ENCODE data around the gene CYP19A1.

CYP19A1 gene

GRCh38 chr15:51325167-51325566, 13.2 kb downstream of the CYP19A1 start:
- DNase-seq (ENCODE audit: low read depth in 2 of 2): no peak

- DNase-seq (ENCODE audit: low read depth in 2 of 2): no peak
These were observed 14.6 kb downstream of the CYP19A1 start for GRCh38 chr15:51323749-51324148.

- no peak for DNase-seq (ENCODE audit: low read depth in 2 of 2)
These were observed 15.6 kb downstream of the CYP19A1 start for GRCh38 chr15:51322621-51323296.

- DNase-seq (ENCODE audit: low read depth in 2 of 2): no peak
These were observed 17.1 kb downstream of the CYP19A1 start for GRCh38 chr15:51321316-51321715.

GRCh38 chr15:51320843-51321242, 17.6 kb downstream of the CYP19A1 start:
- DNase-seq (ENCODE audit: low read depth in 2 of 2): no peak

GRCh38 chr15:51319539-51319938, 18.9 kb downstream of the CYP19A1 start:
- DNase-seq (ENCODE audit: low read depth in 2 of 2): no peak

GRCh38 chr15:51318382-51319150, 19.8 kb downstream of the CYP19A1 start:
- DNase-seq (ENCODE audit: low read depth in 2 of 2): no peak

GRCh38 chr15:51316636-51317035, 21.8 kb downstream of the CYP19A1 start:
- no peak for DNase-seq (ENCODE audit: low read depth in 2 of 2)

- no peak for DNase-seq (ENCODE audit: low read depth in 2 of 2)
These were observed 22.7 kb downstream of the CYP19A1 start for GRCh38 chr15:51315726-51316125.

GRCh38 chr15:51314391-51315337, 23.7 kb downstream of the CYP19A1 start:
- no peak for DNase-seq (ENCODE audit: low read depth in 2 of 2)

- DNase-seq (ENCODE audit: low read depth in 2 of 2): no peak
These were observed 24.6 kb downstream of the CYP19A1 start for GRCh38 chr15:51313644-51314280.

GRCh38 chr15:51313074-51313393, 25.4 kb downstream of the CYP19A1 start:
- no peak for DNase-seq (ENCODE audit: low read depth in 2 of 2)

GRCh38 chr15:51312166-51313073, 26.0 kb downstream of the CYP19A1 start:
- no peak for DNase-seq (ENCODE audit: low read depth in 2 of 2)

GRCh38 chr15:51311510-51311909, 26.9 kb downstream of the CYP19A1 start:
- DNase-seq (ENCODE audit: low read depth in 2 of 2): no peak

GRCh38 chr15:51310064-51310463, 28.3 kb downstream of the CYP19A1 start:
- no peak for DNase-seq (ENCODE audit: low read depth in 2 of 2)

GRCh38 chr15:51307811-51308210, 30.6 kb downstream of the CYP19A1 start:
- DNase-seq (ENCODE audit: low read depth in 2 of 2): no peak

GRCh38 chr15:51307325-51307724, 31.1 kb downstream of the CYP19A1 start:
- DNase-seq (ENCODE audit: low read depth in 2 of 2): no peak

- no peak for DNase-seq (ENCODE audit: low read depth in 2 of 2)
These were observed 34.9 kb downstream of the CYP19A1 start for GRCh38 chr15:51303462-51303980.

GRCh38 chr15:51302480-51302879, 35.9 kb downstream of the CYP19A1 start:
- no peak for DNase-seq (ENCODE audit: low read depth in 2 of 2)

- no peak for DNase-seq (ENCODE audit: low read depth in 2 of 2)
These were observed 39.0 kb downstream of the CYP19A1 start for GRCh38 chr15:51299187-51300015.
